Progenitor cell of endocrine pancreas (in vitro differentiated cells): ENCODE measurements around the gene SMIM8. TPM values are rescaled to one million over a fixed set of nuclear protein-coding genes. Genes with fewer than 3 reads are reported as not detected.
A peak's percentile ranks its signal among the peaks of the same experiment; 100 is the strongest.

Experiments used
- DNase-seq: peaks from one replicate; pipeline ENCODE4 v3.0.0; 2021; ENCODE audit warnings: low spot score; ENCODE audit not compliant: unreplicated experiment
- H3K27ac Mint-ChIP-seq: 2 replicates; pipeline ENCODE4 v1.8.0; 2021; ENCODE audit warnings: mild to moderate bottlenecking, moderate library complexity, mixed read lengths
- H3K27me3 Mint-ChIP-seq: 2 replicates; pipeline ENCODE4 v1.8.0; 2021; ENCODE audit warnings: mixed read lengths
- H3K36me3 Mint-ChIP-seq: 2 replicates; pipeline ENCODE4 v1.8.0; 2022; ENCODE audit warnings: mixed read lengths; ENCODE audit not compliant: insufficient read depth
- H3K4me1 Mint-ChIP-seq: 2 replicates; pipeline ENCODE4 v1.8.0; 2021; ENCODE audit warnings: low read depth, mixed read lengths
- H3K4me3 Mint-ChIP-seq: 2 replicates; pipeline ENCODE4 v1.8.0; 2021; ENCODE audit warnings: low read depth, mild to moderate bottlenecking, moderate library complexity, mixed read lengths
- H3K9me3 Mint-ChIP-seq: 2 replicates; pipeline ENCODE4 v1.8.0; 2021; ENCODE audit warnings: low read depth, mixed read lengths
- long read RNA-seq: library from polyadenylated mRNA; unstranded; transcript quantifications from one replicate; pipeline ENCODE4 v2.0.0, GENCODE V29; 2020
- total RNA-seq: library from RNA; stranded (reverse); gene quantifications from 2 replicates; pipeline ENCODE4 v1.2.1, GENCODE V29; 2021
- TF ChIP-seq, protein P1 (sequence below): fragments of 200-600 bp; sonication (generic); IDR thresholded peaks from one replicate; pipeline ENCODE4 v1.5.0; 2021; ENCODE audit warnings: antibody characterized with exemption, mild to moderate bottlenecking; ENCODE audit not compliant: unreplicated experiment

The SMIM8 gene, protein sequence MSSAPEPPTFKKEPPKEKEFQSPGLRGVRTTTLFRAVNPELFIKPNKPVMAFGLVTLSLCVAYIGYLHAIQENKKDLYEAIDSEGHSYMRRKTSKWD
- total RNA-seq = 16.1 and 16.8 TPM in 2 replicates
- long read RNA-seq, transcript SMIM8-201 (3 exons, 2,405 nt) = major isoform, 27 of 41 reads
- long read RNA-seq, partial matches to known transcripts = 5 of 41 reads
- long read RNA-seq, other reads (novel, unspliced or antisense) = 8 of 41 reads

DNA sequence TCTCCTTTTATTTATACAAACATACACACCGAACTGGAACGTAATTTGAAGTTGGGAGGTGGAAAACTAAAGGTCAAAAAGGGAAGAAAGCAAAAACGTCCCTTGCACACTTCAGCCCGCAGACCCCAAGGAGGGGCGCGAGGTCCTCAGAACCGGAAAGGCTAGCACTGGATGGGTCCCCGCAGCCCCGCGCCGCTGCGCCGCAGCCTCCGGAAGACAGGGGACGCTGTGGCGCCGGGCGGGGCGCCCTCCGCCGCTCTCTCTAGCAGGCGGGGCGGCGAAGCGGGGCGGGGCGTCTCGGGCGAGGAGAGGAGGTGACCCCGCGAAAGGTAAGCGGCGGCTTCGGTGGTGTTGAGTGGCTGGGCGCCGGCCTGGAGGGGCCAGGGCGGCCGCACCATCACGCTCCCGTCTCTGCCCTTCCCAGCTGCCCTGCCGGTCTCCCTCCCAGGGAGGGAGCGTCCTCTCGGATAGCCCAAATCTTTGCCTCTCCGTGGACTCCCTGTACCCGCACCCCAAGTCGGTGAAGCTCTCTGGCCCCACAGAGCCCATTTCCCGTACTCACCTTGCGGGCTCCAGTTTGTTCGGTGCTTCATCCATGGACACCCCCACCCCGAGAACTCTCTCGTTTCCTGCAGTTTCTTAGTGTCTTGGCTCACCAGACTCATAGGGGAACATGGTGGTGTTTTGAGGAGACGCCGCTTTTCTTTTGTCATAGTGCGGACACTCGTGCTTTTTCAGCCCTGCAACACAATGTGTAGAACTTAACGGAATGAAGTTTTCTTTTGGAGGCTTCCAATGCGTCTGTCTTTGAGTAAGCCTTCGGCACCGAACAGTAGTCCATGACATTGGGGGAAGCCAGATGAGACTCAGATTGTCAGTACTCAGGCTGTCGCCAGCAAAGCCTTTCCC, at the start of gene SMIM8:
SMIM8 (plus strand) TSS at position 285 of the 909 bp plus-strand sequence. CDS start 14,444 bp downstream, outside the sequence.
- Mint-ChIP-seq H3K36me3 (peaks cover 9% of the 10 kb centered on the region), H3K4me1 (peaks cover 4% of the 10 kb centered on the region), H3K27ac (peak within 1 kb of the TSS; percentile 91), H3K4me3 (peak within 1 kb of the TSS; percentile 92), H3K9me3 (peaks cover 8% of the 10 kb centered on the region), H3K27me3 (no peaks in the 10 kb centered on the region)
- DNase-seq = peak; percentile 88
- TF ChIP-seq, protein P1, sequence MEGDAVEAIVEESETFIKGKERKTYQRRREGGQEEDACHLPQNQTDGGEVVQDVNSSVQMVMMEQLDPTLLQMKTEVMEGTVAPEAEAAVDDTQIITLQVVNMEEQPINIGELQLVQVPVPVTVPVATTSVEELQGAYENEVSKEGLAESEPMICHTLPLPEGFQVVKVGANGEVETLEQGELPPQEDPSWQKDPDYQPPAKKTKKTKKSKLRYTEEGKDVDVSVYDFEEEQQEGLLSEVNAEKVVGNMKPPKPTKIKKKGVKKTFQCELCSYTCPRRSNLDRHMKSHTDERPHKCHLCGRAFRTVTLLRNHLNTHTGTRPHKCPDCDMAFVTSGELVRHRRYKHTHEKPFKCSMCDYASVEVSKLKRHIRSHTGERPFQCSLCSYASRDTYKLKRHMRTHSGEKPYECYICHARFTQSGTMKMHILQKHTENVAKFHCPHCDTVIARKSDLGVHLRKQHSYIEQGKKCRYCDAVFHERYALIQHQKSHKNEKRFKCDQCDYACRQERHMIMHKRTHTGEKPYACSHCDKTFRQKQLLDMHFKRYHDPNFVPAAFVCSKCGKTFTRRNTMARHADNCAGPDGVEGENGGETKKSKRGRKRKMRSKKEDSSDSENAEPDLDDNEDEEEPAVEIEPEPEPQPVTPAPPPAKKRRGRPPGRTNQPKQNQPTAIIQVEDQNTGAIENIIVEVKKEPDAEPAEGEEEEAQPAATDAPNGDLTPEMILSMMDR = peak; percentile 99

- DNase-seq = no peak
- Mint-ChIP-seq H3K36me3 (peaks cover 4% of the 10 kb centered on the region), H3K27ac (no peak overlapping the region), H3K4me3 (no peak overlapping the region), H3K9me3 (peaks cover 11% of the 10 kb centered on the region), H3K27me3 (no peaks in the 10 kb centered on the region), H3K4me1 (peaks cover 11% of the 10 kb centered on the region)
- TF ChIP-seq, protein P1 = no peak
Measured at GRCh38 chr6:87274660-87275274, 47.6 kb upstream of the SMIM8 start.

DNA sequence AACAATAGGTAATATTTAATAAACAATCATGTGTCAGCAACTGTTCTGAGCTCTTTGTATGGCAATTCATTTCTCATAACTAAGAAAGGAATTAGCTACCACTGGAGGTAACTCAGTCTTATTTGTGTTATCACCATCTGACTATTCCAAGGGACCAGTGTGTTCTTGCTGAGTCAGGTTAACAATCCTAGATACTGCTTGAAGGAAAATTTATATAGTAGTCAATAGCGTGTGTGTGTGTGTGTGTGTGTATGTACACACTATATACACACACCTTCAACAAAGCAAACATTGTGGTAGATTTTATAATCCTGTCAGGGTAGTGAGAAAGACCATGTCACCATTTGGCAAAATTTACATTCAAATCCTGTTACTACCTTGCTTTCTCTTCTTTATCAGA, 45.8 kb upstream of the SMIM8 start:
- TF ChIP-seq, protein P1 = no peak
- DNase-seq = no peak
- Mint-ChIP-seq H3K9me3 (peaks cover 3% of the 10 kb centered on the region), H3K27ac (peak overlapping the region; percentile 45), H3K36me3 (peaks cover 2% of the 10 kb centered on the region), H3K4me3 (no peak overlapping the region), H3K4me1 (peaks cover 11% of the 10 kb centered on the region), H3K27me3 (no peaks in the 10 kb centered on the region)

DNA sequence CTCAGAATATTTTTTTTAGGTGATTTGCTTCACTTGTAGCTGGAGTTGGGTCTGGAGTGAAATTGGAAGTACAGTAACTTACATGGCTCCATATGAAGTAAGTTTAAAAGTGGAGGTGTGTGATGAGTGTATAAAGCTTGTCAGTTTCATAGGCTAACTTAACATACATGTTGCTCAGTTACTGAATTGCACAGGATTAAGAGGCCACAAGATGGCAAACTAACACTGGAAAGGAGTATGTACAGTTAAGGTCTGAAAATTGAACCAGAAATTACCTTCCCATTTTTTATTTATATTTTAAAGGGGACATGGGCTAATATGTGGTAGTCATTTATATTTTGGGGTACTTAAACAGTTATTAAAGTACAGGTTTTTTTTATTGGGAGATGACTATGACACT, 45.3 kb upstream of the SMIM8 start:
- Mint-ChIP-seq H3K27ac (no peak overlapping the region), H3K4me3 (no peak overlapping the region), H3K4me1 (peaks cover 11% of the 10 kb centered on the region), H3K36me3 (no peaks in the 10 kb centered on the region), H3K9me3 (peaks cover 2% of the 10 kb centered on the region), H3K27me3 (no peaks in the 10 kb centered on the region)
- TF ChIP-seq, protein P1 = peak; percentile 45
- DNase-seq = no peak

GRCh38 chr6:87279196-87279595, 43.2 kb upstream of the SMIM8 start:
- no peak overlapping the region for H3K27ac Mint-ChIP-seq
- no peaks in the 10 kb centered on the region for H3K27me3 Mint-ChIP-seq
- no peaks in the 10 kb centered on the region for H3K9me3 Mint-ChIP-seq
- H3K36me3 Mint-ChIP-seq = no peaks in the 10 kb centered on the region
- H3K4me1 Mint-ChIP-seq = peaks cover 11% of the 10 kb centered on the region
- TF ChIP-seq, protein P1 = no peak
- DNase-seq = no peak
- no peak overlapping the region for H3K4me3 Mint-ChIP-seq
